ENCODE results near the gene CIB1. TPM values are rescaled to one million over a fixed set of nuclear protein-coding genes. Genes with fewer than 3 reads are reported as not detected.
A peak's percentile ranks its signal among the peaks of the same experiment; 100 is the strongest.

The CIB1 gene
- total and polyA plus RNA-seq, 2 donors from 2014 or later = 158 to 321 TPM

DNA sequence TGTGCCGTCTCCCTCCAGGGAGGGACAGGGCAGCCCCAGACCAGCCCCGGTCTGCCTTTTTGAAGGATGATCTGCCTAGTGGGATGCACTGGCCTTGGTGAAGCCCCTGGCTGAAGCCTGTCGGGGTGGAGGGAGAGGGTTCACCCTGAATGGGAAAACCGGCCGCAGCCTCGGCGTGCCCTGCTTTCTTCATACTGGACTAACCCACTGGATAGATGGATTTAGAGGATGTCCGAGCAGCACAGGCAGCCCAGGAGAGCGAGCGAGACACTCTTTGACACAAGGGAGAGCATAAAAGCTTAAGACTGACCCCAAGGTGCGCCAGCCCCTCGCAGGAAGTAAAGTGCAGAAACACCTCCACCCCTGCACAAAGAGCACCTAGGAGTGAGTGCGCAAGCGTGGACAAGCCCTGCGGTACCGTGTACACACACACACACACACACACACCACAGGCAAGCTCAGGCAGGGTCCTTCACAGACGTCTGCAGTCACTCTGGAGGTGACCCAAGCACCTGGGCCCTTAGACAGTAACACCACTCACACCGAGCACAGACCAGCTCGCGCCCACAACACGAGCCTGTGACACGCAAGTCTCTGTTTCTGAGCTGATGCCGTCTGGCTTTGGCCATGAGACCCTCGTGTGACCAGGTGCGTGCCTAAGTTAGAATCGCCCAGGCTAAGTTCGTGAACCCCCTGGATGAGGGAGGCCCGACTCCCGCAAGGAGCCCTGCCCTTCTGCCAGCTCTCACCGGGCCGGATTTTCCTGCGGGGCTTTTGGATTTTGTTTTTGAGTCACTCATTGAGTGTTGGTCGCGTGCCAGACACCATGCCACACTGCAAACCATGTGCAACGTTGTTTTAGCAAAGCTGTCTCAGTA lies 21.3 kb downstream of the CIB1 start:
- TF ChIP-seq, protein P1, sequence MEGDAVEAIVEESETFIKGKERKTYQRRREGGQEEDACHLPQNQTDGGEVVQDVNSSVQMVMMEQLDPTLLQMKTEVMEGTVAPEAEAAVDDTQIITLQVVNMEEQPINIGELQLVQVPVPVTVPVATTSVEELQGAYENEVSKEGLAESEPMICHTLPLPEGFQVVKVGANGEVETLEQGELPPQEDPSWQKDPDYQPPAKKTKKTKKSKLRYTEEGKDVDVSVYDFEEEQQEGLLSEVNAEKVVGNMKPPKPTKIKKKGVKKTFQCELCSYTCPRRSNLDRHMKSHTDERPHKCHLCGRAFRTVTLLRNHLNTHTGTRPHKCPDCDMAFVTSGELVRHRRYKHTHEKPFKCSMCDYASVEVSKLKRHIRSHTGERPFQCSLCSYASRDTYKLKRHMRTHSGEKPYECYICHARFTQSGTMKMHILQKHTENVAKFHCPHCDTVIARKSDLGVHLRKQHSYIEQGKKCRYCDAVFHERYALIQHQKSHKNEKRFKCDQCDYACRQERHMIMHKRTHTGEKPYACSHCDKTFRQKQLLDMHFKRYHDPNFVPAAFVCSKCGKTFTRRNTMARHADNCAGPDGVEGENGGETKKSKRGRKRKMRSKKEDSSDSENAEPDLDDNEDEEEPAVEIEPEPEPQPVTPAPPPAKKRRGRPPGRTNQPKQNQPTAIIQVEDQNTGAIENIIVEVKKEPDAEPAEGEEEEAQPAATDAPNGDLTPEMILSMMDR (IDR thresholded peaks at IDR 0.05; ENCODE audit: borderline replicate concordance, extremely low read depth, insufficient read depth) = no peak
- H3K9me3 ChIP-seq (ENCODE audit: control insufficient read depth in 2 of 3, insufficient read depth in 1 of 3, low read length in 3 of 3) = no peaks in the 10 kb centered on the region
- intact Hi-C loops (cut with DNase I) = no loop called here
- H3K4me3 ChIP-seq (ENCODE audit: low read length in 3 of 3) = no peak overlapping the region
- H3K36me3 ChIP-seq (ENCODE audit: control insufficient read depth in 2 of 3, insufficient read depth in 3 of 3, low read length in 3 of 3) = peaks cover 0 to 2% (median 1%) of the 10 kb centered on the region in 3 donors
- no peaks in the 10 kb centered on the region for H3K27me3 ChIP-seq (ENCODE audit: control insufficient read depth, insufficient read depth, low read length)
- H3K27ac ChIP-seq (ENCODE audit: low read depth in 2 of 2, low read length in 2 of 2) = peak overlapping the region; percentile 79 to 85
- H3K4me1 ChIP-seq (ENCODE audit: control insufficient read depth in 2 of 3, insufficient read depth in 2 of 3, low read depth in 1 of 3, low read length in 3 of 3) = peaks cover 0 to 25% (median 20%) of the 10 kb centered on the region in 3 donors
- peak overlapping the region in 1 of 3 donors; percentile 35 for H3K9ac ChIP-seq (ENCODE audit: low read length in 3 of 3)
- FAIRE-seq = no peak
- DNase-seq = peak in 1 of 5 donors; percentile 82

DNA sequence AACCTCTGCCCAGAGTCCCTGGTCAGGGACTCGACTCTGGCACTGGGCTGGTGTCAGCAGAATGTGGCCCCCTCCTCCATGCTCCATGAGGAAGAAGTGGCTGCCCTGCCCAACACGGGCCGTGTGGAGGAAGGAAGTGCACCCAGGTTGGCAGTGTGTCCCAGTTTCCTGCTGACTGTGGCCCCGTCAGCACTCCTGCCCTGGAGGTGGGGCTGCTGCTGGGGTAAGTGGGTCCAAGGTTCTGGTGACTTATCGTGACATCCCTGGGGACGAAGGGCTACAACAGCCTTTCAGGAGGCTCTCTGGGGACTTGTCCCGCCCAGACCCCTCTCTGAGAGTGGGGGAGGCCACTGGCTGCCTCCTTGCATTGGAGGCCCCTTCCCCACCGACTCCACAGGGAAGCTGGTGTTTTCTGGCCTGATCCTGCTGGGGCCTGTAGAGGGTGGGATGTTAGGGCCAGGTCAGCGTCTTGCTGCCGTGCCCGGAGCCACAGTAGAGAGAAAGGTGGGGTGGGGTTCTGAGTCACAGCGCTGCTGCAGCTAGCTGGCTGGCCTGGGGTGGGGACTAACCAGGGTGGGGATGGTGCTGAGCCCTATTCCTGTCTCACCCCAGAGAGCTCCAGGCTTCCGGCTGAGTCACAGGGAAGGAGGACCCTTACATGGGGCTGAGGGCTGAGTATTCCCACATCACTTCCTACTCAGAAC lies 22.1 kb downstream of the CIB1 start:
- peaks cover 0 to 2% (median 0%) of the 10 kb centered on the region in 3 donors for H3K36me3 ChIP-seq (ENCODE audit: control insufficient read depth in 2 of 3, insufficient read depth in 3 of 3, low read length in 3 of 3)
- H3K4me1 ChIP-seq (ENCODE audit: control insufficient read depth in 2 of 3, insufficient read depth in 2 of 3, low read depth in 1 of 3, low read length in 3 of 3) = peaks cover 0 to 25% (median 20%) of the 10 kb centered on the region in 3 donors
- peak overlapping the region in 1 of 3 donors; percentile 35 for H3K9ac ChIP-seq (ENCODE audit: low read length in 3 of 3)
- DNase-seq (peak in 1 of 5 donors; percentile 94), FAIRE-seq (no peak)
- H3K9me3 ChIP-seq (ENCODE audit: control insufficient read depth in 2 of 3, insufficient read depth in 1 of 3, low read length in 3 of 3) = no peaks in the 10 kb centered on the region
- peak overlapping the region; percentile 79 to 85 for H3K27ac ChIP-seq (ENCODE audit: low read depth in 2 of 2, low read length in 2 of 2)
- intact Hi-C loops (cut with DNase I) = no loop called here
- no peak overlapping the region for H3K4me3 ChIP-seq (ENCODE audit: low read length in 3 of 3)
- TF ChIP-seq, protein P1 (IDR thresholded peaks at IDR 0.05; ENCODE audit: borderline replicate concordance, extremely low read depth, insufficient read depth) = no peak
- no peaks in the 10 kb centered on the region for H3K27me3 ChIP-seq (ENCODE audit: control insufficient read depth, insufficient read depth, low read length)

DNA sequence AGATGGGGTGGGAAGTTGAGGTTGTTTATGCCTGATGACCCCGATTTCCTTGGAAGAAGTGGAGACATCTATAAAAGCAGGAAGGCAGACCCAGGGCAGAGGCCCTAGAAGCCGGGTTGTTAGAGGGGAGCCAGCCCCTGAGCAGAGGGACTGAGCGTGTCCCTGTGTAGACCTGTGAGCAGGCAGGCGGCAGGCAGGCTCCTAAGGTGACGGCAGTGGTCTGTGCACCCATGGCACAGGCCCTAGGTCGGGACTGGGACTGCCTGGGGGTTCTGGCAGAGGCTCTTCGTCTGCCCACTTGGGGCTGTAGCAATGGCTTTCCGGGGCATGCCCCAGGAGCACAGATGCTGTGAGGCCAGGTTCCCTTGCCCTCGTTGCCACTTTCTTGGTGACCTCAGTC lies 22.7 kb downstream of the CIB1 start:
- Histone ChIP-seq H3K4me1 (ENCODE audit: control insufficient read depth in 2 of 3, insufficient read depth in 2 of 3, low read depth in 1 of 3, low read length in 3 of 3) (peaks cover 0 to 25% (median 20%) of the 10 kb centered on the region in 3 donors), H3K27ac (ENCODE audit: low read depth in 2 of 2, low read length in 2 of 2) (peak overlapping the region; percentile 79 to 85), H3K27me3 (ENCODE audit: control insufficient read depth, insufficient read depth, low read length) (no peaks in the 10 kb centered on the region), H3K9ac (ENCODE audit: low read length in 3 of 3) (peak overlapping the region in 1 of 3 donors; percentile 35), H3K4me3 (ENCODE audit: low read length in 3 of 3) (no peak overlapping the region), H3K36me3 (ENCODE audit: control insufficient read depth in 2 of 3, insufficient read depth in 3 of 3, low read length in 3 of 3) (peaks cover 0 to 4% (median 0%) of the 10 kb centered on the region in 3 donors), H3K9me3 (ENCODE audit: control insufficient read depth in 2 of 3, insufficient read depth in 1 of 3, low read length in 3 of 3) (no peaks in the 10 kb centered on the region)
- no peak for FAIRE-seq
- TF ChIP-seq, protein P1 (IDR thresholded peaks at IDR 0.05; ENCODE audit: borderline replicate concordance, extremely low read depth, insufficient read depth) = no peak
- no peak for DNase-seq
- intact Hi-C loops (cut with DNase I) = no loop called here
